ENCODE measurements around the gene RASIP1.
A peak's percentile ranks its signal among the peaks of the same experiment; 100 is the strongest.
"Not testable (repeated sequence)": the region's sequence is repeated elsewhere in the genome, so short reads cannot be mapped to it uniquely, and the experiment has no call there.

Gene RASIP1

DNA sequence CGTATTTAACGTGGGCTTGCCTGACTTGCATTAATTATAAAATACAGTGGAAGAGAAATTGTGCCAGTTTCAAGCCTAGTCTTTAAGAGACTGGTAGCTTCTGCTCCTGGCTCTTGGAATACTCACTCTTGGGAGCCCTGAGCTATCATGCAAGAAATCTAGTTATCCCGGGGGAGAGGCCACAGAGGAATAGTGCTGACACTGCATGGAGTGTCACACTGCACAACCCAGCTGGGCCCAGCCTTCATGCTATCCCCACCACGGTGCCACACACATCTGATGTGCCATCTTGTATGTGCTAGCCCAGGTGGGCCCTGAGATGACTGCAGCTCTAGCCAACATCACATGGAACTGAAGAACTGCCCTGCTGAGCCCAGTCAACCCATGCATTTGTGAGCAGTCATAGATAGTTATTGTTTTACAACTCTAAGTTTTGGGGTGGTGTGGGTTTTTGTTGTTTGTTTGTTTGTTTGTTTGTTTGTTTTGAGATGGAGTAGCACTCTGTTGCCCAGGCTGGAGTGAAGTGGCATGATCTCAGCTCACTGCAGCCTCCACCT, 29.2 kb downstream of the RASIP1 start:
- no peak for DNase-seq (ENCODE audit: low spot score)

DNA sequence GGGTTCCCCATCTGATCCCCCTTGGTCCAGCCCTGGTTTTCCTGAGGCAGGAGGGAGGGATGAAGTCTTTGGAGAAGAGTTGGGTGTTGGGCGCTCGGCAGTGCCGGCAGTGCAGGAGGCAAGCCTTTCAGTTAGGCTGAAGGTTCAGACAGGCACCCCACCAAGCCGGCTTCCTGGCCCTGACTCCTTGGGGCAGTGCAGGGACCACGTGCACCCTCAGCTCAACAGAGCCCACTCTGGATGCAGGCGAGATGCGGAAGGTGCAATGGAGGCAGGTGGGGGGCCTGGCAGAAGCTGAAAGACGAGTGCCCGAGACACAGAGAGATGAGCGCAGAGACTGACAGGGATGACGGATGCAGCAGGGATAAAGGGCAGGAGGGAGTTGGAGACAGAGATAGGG, 31.9 kb downstream of the RASIP1 start:
- no peak for DNase-seq (ENCODE audit: low spot score)

DNA sequence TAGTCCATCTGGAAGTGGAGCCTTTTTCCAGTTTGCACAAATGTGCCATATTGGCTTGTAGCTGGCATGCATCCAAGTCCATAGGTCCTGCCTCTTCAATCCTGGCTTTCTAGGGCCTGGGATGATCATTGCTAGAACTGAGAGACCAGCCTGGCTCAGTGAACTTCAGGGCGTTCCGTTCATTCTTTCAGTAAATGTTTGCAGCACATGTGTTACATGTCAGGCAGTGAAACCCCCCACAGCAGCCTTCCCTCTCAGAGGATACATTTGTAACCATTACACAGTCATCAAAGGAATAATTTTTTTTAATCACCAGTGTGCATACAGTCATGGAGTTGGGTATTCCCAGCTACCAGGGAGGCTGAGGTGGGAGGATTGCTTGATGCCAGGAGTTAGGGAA, 35.0 kb downstream of the RASIP1 start:
- no peak for DNase-seq (ENCODE audit: low spot score)

- DNase-seq (ENCODE audit: low spot score): no peak
These were observed 37.1 kb downstream of the RASIP1 start for GRCh38 chr19:48703316-48703715.

- DNase-seq (ENCODE audit: low spot score): no peak
These were observed 37.7 kb downstream of the RASIP1 start for GRCh38 chr19:48702701-48703100.

DNA sequence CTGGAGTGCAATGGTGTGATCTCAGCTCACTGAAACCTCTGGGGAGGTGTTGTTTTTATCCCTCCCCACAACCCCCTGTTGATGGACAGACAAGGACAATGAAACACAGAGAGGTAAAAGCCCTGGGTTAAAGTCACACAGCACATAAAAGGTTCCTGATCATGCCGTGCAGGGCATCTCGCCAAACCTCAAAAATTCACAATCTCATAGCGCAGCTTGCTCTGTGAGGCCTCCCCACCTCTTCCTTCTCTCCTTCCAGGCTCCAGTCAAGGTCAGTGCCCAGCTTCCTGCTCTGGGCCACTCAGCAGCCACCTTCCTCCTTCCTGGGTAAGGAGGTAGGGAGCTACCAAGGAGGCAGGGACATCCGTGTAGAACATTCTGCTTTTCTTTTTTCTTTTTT, 42.4 kb downstream of the RASIP1 start:
- DNase-seq (ENCODE audit: low spot score): peak; percentile 53

- DNase-seq (ENCODE audit: low spot score): peak; percentile 31
These were observed 43.9 kb downstream of the RASIP1 start for GRCh38 chr19:48696353-48697010.

- DNase-seq (ENCODE audit: low spot score): peak; percentile 69
These were observed 44.6 kb downstream of the RASIP1 start, which contains the start of gene FUT2 for GRCh38 chr19:48695743-48696352. FUT2 (plus strand) TSS chr19:48695971; CDS start chr19:48702957, 6,986 bp downstream.

DNA sequence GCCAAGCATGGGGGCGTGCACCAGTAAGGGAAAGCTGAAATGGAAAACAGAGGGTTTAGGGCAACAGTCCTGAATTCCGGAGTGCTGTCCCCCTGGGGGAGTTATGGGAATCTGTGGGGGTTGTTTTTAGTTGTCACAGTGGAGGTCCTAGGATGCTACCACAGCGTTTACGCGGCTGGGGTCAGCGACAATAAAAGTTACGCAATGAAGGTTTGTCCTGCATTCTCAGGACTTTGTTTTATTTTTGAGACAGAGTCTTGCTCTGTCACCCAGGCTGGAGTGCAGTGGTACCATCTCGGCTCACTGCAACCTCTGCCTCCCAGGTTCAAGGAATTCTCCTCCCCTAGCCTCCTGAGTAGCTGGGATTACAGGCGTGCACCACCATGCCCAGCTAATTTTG, 46.8 kb downstream of the RASIP1 start:
- not testable (repeated sequence) for DNase-seq (ENCODE audit: low spot score)

- DNase-seq (ENCODE audit: low spot score): no peak
These were observed 51.0 kb downstream of the RASIP1 start for GRCh38 chr19:48689449-48689848.

- DNase-seq (ENCODE audit: low spot score): no peak
These were observed 52.6 kb downstream of the RASIP1 start for GRCh38 chr19:48687776-48688175.

- not testable (repeated sequence) for DNase-seq (ENCODE audit: low spot score)
These were observed 53.8 kb downstream of the RASIP1 start for GRCh38 chr19:48686637-48687036.

DNA sequence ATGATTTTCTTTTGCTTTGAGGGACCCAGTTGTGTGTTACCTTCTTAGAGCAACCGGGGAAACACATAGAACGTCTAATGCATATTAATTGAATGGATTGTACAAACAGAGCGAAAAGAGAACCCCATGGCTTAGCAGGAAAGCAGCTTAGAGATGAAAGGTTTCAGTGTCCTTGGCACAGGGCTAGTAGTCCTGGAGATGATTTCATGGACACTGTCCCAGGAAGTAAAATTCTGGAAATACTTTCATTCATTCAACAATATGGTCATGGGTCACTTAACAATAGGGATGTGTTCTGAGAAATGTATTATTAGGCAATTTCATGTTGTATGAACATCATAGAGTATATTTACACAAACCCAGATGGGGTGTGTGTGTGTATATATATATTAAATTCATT, 54.3 kb downstream of the RASIP1 start:
- DNase-seq (ENCODE audit: low spot score): no peak

GRCh38 chr19:48685583-48685982, 54.8 kb downstream of the RASIP1 start:
- DNase-seq (ENCODE audit: low spot score): peak; percentile 64

DNA sequence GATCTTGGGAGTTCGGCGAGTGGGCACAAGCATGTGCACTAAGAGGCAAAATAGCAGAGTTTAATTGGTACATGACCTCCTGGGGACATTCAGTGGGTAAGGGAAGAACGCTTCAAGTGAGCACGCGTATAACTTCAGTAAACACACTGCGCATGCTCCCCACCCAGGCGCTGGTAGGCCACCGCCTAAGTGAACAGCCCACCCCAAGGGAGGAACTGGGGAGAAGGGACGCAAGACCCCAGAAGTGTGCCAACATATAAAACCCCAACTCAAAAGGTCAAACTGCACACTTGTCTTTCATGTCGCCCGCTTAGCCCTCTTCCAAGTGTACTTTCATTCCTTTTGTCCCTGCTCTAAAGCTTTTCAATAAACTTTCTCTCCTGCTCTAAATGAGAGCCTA, 57.1 kb downstream of the RASIP1 start:
- no peak for DNase-seq (ENCODE audit: low spot score)

- no peak for DNase-seq (ENCODE audit: low spot score)
These were observed 59.3 kb downstream of the RASIP1 start for GRCh38 chr19:48681127-48681470.

DNA sequence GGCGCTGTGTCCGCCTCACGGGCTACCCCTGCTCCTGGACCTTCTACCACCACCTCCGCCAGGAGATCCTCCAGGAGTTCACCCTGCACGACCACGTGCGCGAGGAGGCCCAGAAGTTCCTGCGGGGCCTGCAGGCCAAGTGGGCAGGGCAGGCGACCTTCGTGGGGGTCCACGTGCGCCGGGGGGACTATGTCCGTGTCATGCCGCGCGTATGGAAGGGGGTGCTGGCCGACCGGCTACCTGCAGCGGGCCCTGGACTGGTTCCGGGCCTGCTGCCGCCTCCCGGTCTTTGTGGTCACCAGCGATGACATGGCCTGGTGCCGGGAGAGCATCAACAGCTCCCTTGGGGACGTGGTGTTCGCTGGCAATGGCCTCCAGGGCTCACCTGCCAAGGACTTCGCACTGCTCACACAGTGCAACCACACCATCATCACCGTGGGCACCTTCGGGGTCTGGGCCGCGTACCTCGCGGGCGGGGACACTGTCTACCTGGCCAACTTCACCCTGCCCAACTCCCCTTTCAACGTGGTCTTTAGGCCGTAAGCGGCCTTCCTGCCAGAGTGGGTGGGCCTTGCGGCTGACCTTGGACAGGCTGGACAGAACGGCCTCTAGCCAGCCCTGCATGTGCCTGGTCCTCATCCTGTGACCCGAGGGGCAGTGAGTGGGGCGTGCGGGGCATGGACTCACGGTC, 59.8 kb downstream of the RASIP1 start:
- DNase-seq (ENCODE audit: low spot score): no peak

GRCh38 chr19:48680006-48680405, 60.4 kb downstream of the RASIP1 start:
- DNase-seq (ENCODE audit: low spot score): not testable (repeated sequence)

GRCh38 chr19:48678201-48678600, 62.2 kb downstream of the RASIP1 start:
- DNase-seq (ENCODE audit: low spot score): peak; percentile 56

DNA sequence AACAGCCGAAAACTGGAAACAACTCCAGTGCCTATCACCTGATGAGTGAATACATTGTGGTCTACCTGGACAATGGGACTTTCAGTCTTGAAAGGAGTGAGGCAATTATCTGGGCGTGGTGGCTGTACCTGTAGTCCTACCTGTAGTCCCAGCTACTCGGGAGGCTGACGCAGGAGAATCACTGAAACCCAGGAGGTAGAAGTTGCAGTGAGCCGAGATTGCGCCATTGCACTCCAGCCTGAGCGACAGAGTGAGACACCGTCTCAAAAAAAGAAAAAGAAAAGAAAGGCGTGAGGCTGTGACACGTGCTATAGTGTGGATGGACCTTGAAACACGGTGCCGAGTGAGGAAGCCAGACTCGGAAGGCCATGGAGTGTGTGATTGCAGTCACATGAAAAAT, 63.5 kb downstream of the RASIP1 start:
- DNase-seq (ENCODE audit: low spot score): no peak

DNA sequence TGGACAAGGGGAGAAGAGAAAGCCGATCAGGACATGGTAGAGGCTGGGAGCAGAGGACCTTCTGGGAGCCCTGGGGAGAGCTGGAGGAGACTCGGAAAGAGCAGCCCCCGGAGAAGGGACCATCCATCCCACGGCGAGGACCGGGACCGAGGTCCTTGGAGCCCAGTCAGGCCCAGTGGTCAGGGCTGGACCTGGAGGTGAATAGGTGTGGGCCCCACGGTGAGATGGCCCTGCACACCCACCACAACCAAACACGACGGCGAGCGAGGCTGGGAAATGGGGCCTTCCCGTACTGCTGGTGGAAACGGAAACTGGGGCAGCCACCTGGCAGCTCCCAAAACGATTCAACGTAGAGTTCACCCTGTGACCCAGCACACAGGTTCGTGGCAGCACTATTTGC, 63.9 kb downstream of the RASIP1 start:
- no peak for DNase-seq (ENCODE audit: low spot score)

GRCh38 chr19:48674921-48675824, 65.2 kb downstream of the RASIP1 start:
- peak; percentile 77 for DNase-seq (ENCODE audit: low spot score)

Measured in LoVo (cell line).